LNCAP (cell line): ENCODE data around the gene SMYD5.

Experiments used
- TF ChIP-seq, protein P1 (sequence below): fragments of 450-650 bp; IDR thresholded peaks from 2 replicates; pipeline ENCODE4 v1.5.1; 2017; ENCODE audit warnings: mild to moderate bottlenecking

SMYD5 gene

DNA sequence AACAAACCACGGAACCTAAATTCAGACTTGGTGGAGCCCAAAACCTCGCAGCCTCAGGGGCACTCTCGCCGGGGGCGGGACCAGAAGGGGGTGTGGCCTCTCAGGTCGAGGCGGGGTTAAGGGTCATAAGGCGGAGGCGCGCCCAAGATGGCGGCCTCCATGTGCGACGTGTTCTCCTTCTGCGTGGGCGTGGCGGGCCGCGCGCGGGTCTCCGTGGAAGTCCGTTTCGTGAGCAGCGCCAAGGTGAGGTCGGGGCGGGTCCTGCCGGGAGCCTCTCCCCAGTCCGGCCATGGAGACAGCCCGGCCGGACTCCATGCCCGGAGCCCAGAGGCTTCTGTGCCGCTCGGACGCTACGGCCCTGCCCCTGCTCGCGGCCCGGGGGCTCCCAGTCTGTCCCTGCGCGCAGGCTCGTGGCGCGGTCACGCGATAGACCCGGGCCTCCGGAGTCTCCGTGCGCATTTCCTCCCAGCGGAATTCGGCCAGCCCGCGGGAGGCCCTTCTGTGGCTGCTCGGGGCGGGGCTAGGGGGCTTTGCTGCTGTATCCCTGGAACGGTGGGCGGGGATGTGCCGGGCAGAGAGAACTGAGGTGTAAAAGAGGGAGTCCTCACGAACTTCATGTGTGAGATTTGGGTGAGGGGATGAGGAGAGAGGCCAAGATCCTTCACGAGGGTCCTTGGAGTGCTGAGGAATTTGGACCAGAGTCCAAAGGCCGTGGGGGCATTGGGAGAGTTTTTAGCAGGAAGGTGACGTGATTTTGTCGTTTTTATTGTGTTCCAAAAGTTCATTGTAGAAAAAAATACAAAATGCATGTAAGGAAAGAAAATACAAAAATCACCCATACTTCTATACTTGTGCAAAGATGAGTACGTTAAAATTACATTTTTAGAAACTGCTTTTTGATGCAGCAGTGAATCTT, at the start of gene SMYD5:
Gene SMYD5, plus strand, starts transcription at position 126 of the 916 bp plus-strand sequence. Its CDS starts 22 bp downstream, at position 148.
- TF ChIP-seq, protein P1, sequence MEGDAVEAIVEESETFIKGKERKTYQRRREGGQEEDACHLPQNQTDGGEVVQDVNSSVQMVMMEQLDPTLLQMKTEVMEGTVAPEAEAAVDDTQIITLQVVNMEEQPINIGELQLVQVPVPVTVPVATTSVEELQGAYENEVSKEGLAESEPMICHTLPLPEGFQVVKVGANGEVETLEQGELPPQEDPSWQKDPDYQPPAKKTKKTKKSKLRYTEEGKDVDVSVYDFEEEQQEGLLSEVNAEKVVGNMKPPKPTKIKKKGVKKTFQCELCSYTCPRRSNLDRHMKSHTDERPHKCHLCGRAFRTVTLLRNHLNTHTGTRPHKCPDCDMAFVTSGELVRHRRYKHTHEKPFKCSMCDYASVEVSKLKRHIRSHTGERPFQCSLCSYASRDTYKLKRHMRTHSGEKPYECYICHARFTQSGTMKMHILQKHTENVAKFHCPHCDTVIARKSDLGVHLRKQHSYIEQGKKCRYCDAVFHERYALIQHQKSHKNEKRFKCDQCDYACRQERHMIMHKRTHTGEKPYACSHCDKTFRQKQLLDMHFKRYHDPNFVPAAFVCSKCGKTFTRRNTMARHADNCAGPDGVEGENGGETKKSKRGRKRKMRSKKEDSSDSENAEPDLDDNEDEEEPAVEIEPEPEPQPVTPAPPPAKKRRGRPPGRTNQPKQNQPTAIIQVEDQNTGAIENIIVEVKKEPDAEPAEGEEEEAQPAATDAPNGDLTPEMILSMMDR = no peak

DNA sequence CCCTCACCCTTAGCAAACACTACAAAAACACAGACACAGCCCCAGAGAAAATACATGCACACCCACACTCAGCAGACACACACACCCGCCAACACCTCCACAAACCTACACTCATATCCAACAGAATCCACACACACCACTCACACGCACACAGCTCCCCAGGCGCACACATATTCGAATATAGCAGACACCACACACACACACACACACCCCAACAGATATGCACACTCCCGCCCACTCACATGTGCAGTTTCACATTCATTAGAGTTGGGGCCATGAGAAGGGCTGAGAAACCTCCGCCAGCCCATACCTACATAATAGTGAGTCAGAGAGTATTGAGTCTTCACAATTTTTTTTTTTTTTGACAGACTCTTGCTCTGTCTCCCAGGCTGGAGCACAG, 41.1 kb upstream of the SMYD5 start:
- TF ChIP-seq, protein P1 = no peak

DNA sequence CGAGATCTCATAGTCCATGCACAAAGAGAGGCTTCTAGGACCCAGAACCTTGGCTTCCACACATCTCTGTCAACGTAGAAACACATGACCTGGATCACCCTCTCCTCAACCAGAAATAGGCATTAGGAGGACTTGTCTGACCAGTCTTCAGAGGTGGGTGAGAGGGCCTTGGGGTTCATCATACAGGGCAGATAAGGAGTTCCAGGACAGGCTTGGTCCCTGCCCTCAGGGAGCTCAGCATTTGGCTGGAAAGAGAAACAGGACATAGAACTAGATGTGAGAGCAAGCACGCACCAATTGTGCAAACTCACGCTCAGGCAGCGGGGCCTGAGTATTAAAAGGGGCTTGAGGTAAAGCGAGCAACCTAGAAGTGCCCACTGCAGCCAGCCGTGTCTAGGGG, 40.3 kb upstream of the SMYD5 start:
- TF ChIP-seq, protein P1 = no peak

DNA sequence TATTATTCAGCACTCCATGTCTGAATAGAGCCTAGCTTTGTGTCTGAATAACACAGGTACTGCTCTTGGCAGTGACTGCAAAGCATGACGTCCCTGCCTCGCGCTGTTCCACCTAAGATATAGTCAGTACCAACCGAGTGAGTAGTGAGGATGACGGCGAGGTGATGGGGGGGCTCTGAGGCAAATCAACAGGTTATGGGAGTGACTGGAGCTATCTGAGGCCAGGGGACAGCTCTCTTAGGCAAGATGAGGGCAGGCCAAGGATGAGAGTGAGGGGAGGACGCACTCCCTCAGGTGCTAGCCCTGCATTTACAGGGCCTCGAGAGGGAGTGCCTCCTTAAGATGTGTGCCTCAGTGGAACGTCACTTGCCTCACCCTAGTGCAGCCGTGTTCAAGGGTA, 39.8 kb upstream of the SMYD5 start:
- TF ChIP-seq, protein P1 = no peak

DNA sequence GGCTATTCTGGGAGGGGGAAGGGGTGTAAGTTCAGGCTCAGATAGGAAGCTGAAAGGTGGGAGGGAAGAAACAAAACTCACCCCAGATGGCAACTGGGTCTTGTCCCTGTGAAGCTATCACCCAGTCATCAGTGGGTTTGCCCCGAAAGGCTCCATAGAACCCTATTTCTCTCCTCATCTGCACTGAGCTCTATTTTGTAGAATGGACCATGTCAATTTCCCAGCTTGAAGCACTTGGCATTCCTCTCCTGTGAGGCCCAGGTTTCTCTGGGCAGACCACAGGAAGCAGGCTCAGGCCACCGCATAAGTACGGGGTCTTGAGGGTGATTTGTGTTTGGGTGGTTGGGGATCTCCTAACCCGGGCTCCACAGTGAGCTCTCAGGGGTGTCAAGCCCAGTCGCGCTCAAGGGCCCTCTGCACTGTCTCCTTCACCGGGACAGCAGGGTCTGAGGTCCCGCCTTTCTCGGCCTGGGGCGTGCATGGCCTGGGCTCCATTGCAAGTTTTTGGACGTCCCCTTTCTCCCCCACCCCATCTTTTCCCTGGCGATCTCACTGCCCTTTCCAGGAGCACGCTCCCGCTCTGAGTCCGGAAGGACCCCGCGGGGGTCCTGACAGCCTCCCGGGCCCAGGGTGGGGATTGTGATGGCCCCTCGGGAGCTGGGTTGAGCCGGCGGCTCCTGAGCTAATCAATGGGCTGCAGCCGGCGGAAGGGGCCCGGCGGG, 38.9 kb upstream of the SMYD5 start:
- TF ChIP-seq, protein P1 = no peak

DNA sequence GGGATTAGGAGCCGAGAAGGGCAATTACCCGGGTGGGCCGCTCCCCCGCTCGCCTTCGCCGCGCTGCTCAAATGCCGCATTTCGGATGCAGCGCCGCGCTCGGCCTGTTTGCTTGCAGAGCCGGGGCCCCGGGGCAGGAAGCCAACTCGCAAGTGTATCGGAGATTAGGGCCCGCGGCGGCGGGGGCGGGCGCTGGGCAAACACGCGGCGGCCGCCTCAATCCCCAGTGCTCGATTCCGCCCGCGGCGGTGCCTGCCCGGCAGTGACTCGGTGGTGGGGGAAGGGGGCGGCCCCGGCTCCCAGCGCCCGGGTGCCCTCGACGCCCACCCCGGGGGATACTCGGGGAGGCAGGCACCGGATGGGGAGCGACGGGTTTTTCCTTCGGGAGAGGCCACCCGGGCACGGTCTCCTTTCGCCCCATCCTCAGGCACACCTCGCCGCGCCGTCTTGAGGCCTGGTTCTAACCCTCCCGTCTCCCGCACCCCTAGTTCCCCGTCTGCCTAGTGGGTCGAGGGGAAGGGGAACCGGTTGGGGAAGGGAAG, 38.3 kb upstream of the SMYD5 start:
- TF ChIP-seq, protein P1 = no peak

DNA sequence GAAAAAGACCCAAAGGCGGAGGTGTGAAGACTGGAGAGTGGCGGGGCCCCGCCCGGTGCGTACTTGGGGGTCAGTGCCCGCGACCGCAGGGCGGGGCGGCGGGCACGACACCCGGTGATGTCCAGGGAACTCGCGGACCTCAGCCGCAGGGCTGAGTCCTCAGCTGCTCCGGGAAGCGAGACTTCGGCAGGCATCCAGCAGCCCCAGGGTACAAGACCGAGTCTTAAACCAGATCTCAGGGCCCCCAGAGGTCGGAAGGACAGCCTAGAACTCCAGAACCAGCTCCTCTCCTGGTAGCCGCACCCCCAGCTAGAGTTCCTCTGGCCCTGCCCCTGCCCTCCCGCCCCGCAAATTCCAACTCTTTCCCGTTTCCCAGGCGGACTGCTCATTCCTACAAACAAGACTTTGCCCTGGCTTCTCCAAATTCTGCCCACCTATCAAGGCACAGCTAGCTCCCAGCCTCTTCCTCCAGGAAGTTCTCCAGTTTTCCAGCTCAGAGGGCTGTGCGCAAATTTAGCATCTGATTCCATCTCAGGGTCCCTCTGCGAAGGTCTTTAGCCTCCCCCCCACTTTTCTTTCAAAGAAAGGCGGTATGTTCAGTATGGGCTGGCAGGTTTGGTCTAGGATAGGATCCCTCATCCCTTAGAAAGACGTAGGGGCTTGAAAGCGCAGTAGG, 37.7 kb upstream of the SMYD5 start:
- TF ChIP-seq, protein P1 = no peak
